ENCODE measurements around the gene MPZL2. TPM values are rescaled to one million over a fixed set of nuclear protein-coding genes. Genes with fewer than 3 reads are reported as not detected.

The MPZL2 gene
- total and polyA plus RNA-seq, 2 of the 8 experiments (the other 6 are each of a cell fraction or from before 2014, with no cell fraction given): 2.4 to 3.2 TPM

DNA sequence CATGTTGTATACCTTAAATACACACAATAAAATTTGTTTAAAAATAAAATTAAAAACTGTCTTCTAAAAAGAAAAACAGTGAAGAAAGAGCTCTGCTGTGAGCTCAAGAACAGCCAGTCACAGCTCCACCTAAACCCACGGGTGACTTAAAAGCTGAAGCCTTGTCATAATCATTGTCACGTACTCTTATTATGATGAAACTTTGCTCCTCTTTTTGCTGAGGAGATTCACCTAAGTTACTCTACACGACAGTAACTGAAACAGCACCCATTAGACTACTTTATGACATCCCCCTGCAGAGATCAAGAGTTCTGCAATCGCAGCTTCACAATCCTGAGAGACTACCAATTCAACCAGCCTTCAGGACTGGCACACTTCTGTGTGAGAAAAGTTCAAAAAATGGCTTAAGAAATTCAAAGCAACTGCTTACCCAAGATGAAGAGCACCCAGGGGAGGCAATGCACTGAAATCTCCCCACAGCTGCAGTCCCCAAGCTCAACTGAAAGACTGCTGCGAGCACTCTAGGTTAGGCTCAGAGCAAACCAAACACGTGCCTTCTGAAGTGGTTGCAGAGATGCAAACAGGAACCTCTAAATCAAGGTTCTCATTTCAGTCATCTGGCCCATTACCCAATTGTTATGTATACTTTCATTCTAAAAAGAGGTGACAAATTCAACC is 39.4 kb downstream of the MPZL2 start, which contains the start of gene JAML:
Gene JAML, minus strand, starts transcription at position 501 of the 678 bp plus-strand sequence. CDS start 10,145 bp downstream, outside the sequence.
- Histone ChIP-seq H3K9me3 (ENCODE audit: insufficient read depth in 2 of 2, low read depth in 1 of 2, low read length in 1 of 2) (no peaks in the 10 kb centered on the region), H3K18ac (ENCODE audit: extremely low read depth, low read length) (no peak within 1 kb of the TSS), H2BK20ac (ENCODE audit: low read length) (no peak within 1 kb of the TSS), H3K4me1 (replicated peaks in 1 of 4; ENCODE audit: control insufficient read depth in 3 of 4, insufficient read depth in 4 of 4, low read length in 3 of 4) (peaks cover 0 to 3% (median 0%) of the 10 kb centered on the region in 4 experiments; a peak in 1 of 7 replicates), H3K4me3 (ENCODE audit: extremely low read depth in 1 of 4, insufficient read depth in 2 of 4, low read depth in 3 of 4, low read length in 4 of 4) (no peak within 1 kb of the TSS), H2BK12ac (ENCODE audit: low read depth, low read length) (no peak within 1 kb of the TSS), H3K79me1 (ENCODE audit: low read depth, low read length) (no peaks in the 10 kb centered on the region), H3K23ac (ENCODE audit: insufficient read length) (no peak within 1 kb of the TSS), H3K27ac (ENCODE audit: low read depth, low read length) (no peak within 1 kb of the TSS), H4K5ac (ENCODE audit: insufficient read length, low read depth, low read length) (no peak within 1 kb of the TSS), H3K4ac (replicated peaks; ENCODE audit: insufficient read length, low read depth, low read length) (no peak within 1 kb of the TSS), H3K36me3 (ENCODE audit: control insufficient read depth in 2 of 4, insufficient read depth in 4 of 4, low read length in 3 of 4) (no peaks in the 10 kb centered on the region), H3K4me2 (ENCODE audit: insufficient read depth in 1 of 2, low read depth in 2 of 2, low read length in 2 of 2) (no peak within 1 kb of the TSS), H3K9ac (replicated peaks in 1 of 4; ENCODE audit: extremely low read depth in 1 of 4, low read depth in 3 of 4, low read length in 3 of 4) (no peak within 1 kb of the TSS), H2BK5ac (ENCODE audit: low read depth, low read length) (no peak within 1 kb of the TSS), H4K20me1 (replicated peaks in 1 of 2; ENCODE audit: control insufficient read depth in 1 of 2, insufficient read depth in 2 of 2, low read length in 2 of 2) (no peaks in the 10 kb centered on the region), H3K27me3 (replicated peaks in 1 of 4; ENCODE audit: control insufficient read depth in 3 of 4, extremely low read depth in 1 of 4, insufficient read depth in 3 of 4, low read length in 3 of 4) (no peaks in the 10 kb centered on the region), H4K91ac (replicated peaks; ENCODE audit: insufficient read length, low read length) (no peak within 1 kb of the TSS), H3K56ac (replicated peaks; ENCODE audit: insufficient read length, low read depth, low read length) (no peak within 1 kb of the TSS), H3K79me2 (ENCODE audit: control insufficient read depth in 1 of 2, insufficient read depth in 2 of 2, low read length in 2 of 2) (no peaks in the 10 kb centered on the region), H3K23me2 (ENCODE audit: low read depth, low read length) (no peaks in the 10 kb centered on the region), H3K14ac (ENCODE audit: insufficient read length) (no peak within 1 kb of the TSS), H4K8ac (ENCODE audit: extremely low read depth, insufficient read depth, low read length) (no peak within 1 kb of the TSS; the same call in 1 of the 2 replicates), H2BK120ac (replicated peaks; ENCODE audit: low read depth, low read length) (no peak within 1 kb of the TSS), H2BK15ac (ENCODE audit: low read length) (no peak within 1 kb of the TSS), H2AFZ (ENCODE audit: low read length) (no peak within 1 kb of the TSS), H2AK5ac (ENCODE audit: low read depth, low read length) (no peak within 1 kb of the TSS)
- CTCF ChIA-PET (ENCODE audit: partially characterized antibody): interaction anchor here (0.9 to 2.5 kb wide), 5 partner anchors 11 to 71 kb away, joined by 3 to 8 read pairs (median 3); partner anchors contain the start of gene MPZL2
- FAIRE-seq (no peak), DNase-seq (ENCODE audit: low read depth in 1 of 2, low spot score in 2 of 2) (no peak)
- no peak for TF ChIP-seq TBP (IDR thresholded peaks at IDR 0.05; ENCODE audit: low read depth, low read length)
- TF ChIP-seq CBX5 (IDR thresholded peaks at IDR 0.05; ENCODE audit: low read depth, low read length): no peak
- no peak for TF ChIP-seq CTBP2 (IDR thresholded peaks at IDR 0.05; ENCODE audit: borderline replicate concordance, insufficient read depth, insufficient read length, low read length)
- no peak for TF ChIP-seq KDM4A (IDR thresholded peaks at IDR 0.05; ENCODE audit: low read depth, low read length, severe bottlenecking)
- no peak for TF ChIP-seq BRCA1 (IDR thresholded peaks at IDR 0.05; ENCODE audit: low read depth, low read length)
- TF ChIP-seq CHD2 (IDR thresholded peaks at IDR 0.05; ENCODE audit: low read length): no peak
- TF ChIP-seq, protein P1, sequence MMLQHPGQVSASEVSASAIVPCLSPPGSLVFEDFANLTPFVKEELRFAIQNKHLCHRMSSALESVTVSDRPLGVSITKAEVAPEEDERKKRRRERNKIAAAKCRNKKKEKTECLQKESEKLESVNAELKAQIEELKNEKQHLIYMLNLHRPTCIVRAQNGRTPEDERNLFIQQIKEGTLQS (IDR thresholded peaks at IDR 0.05; ENCODE audit: insufficient read depth, low read depth, low read length): no peak
- TF ChIP-seq JUN (IDR thresholded peaks at IDR 0.05; ENCODE audit: low read depth, low read length): no peak
- WGBS, 2 experiments (ENCODE audit: extremely low coverage in 1 of 2, insufficient coverage in 1 of 2, insufficient read length in 1 of 2, insufficient replicate concordance in 2 of 2, low coverage in 1 of 2, low lambda C conversion rate in 2 of 2, missing lambda C conversion rate in 1 of 2): 92% methylated on average over 6 of the region's 6 CpGs; no CpG with 5 or more reads in 1 of the 2 experiments
- POLR2A ChIA-PET (ENCODE audit: partially characterized antibody): interaction anchor here (0.8 to 1.1 kb wide), 2 partner anchors 13 to 15 kb away, joined by 3 read pairs; no protein-coding TSS in a partner anchor

Measured in H1 (cell line).